ENCODE data around the gene SDHB. TPM values are rescaled to one million over a fixed set of nuclear protein-coding genes. Genes with fewer than 3 reads are reported as not detected.

The SDHB gene
- total RNA-seq, 1 experiment from 2014 or later: 314 TPM

- no peak for DNase-seq (ENCODE audit: low read depth)
Measured at GRCh38 chr1:16969057-16969611, 84.7 kb downstream of the SDHB start.

Other genes starting within 250 kb of the SDHB start
- gene RNU1-2, start 158.1 kb downstream of the SDHB start, total RNA-seq (2014; rRNA removed; shearing (Covaris generic)): under 0.01 TPM in 1 of 2 replicates, not detected in the other
- gene CROCC, start 132.1 kb downstream of the SDHB start, total RNA-seq (2014; rRNA removed; shearing (Covaris generic)): 5.4 and 5.6 TPM in 2 replicates
- gene MFAP2, start 73.4 kb downstream of the SDHB start, total RNA-seq (2014; rRNA removed; shearing (Covaris generic)): 14.5 and 16.9 TPM in 2 replicates
- 75.0 and 90.6 TPM in 2 replicates for gene ATP13A2, start 42.1 kb downstream of the SDHB start, total RNA-seq (2014; rRNA removed; shearing (Covaris generic))
- gene PADI2, start 65.4 kb upstream of the SDHB start, total RNA-seq (2014; rRNA removed; shearing (Covaris generic)): 2.9 and 4.1 TPM in 2 replicates
- 1.9 and 2.4 TPM in 2 replicates for gene PADI1, start 151.1 kb upstream of the SDHB start, total RNA-seq (2014; rRNA removed; shearing (Covaris generic))
- gene PADI3, start 195.1 kb upstream of the SDHB start, total RNA-seq (2014; rRNA removed; shearing (Covaris generic)): 44.9 and 48.8 TPM in 2 replicates